NCI-H1694 treated with DMSO at 0.1 percent for 48 hours (cell line): ENCODE measurements around the gene RNF40.
A peak's percentile ranks its signal among the peaks of the same experiment; 100 is the strongest.

Source experiments
- DNase-seq: peaks from one replicate; lab custom pipeline; 2025; lab: John Stamatoyannopoulos, UW

RNF40 gene

DNA sequence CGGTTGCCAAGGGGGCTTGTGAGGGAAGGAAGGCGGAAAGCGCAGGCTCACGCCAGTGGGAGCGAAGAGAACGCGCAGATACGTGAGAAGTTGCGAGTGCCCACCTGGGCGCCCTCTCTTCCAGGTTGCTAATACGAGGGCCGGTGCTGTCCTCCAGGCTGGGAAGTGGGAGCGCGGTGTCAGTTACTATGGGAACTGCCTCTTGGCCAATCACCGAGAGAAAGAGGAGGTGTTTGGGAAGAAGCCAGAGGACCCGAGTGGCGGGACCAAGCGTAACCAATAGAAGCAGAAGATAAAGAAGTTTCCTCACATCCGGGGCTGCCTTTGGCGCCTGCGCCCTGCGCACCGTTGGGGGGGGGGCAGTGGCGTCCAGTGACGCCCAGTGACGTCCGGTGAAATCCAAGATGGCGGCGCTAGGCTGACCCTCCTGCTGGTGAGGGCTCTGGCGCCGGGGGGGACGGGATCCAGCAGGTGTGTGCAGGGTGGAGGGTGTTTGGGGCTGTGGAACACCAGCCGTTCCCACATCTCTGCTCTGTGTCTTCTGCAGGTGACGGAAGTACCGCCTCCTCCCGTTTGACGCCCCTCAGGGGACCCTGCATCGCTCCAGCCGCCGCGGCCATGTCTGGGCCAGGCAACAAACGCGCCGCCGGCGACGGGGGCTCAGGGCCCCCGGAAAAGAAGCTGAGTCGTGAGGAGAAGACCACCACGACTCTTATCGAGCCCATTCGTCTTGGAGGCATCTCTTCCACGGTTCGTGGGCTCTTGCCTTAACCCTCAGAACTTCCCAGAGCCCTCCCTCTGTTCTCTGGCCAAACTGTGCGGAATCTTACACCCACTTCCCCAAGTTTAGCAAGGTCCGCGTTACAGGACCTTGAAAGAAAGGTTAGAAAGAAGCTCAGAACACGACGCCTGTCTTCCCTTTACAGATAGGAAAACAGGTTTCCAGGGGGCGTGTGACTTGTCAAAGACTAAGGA lies at the start of gene RNF40, which contains the start of gene CFAP119:
RNF40 (plus strand) TSS at position 395 of the 975 bp plus-strand sequence; CDS start at position 619, 224 bp downstream.
CFAP119 (minus strand) TSS at position 135 of the 975 bp plus-strand sequence. CDS start 314 bp downstream, outside the sequence.
- peak; percentile 93 for DNase-seq

DNA sequence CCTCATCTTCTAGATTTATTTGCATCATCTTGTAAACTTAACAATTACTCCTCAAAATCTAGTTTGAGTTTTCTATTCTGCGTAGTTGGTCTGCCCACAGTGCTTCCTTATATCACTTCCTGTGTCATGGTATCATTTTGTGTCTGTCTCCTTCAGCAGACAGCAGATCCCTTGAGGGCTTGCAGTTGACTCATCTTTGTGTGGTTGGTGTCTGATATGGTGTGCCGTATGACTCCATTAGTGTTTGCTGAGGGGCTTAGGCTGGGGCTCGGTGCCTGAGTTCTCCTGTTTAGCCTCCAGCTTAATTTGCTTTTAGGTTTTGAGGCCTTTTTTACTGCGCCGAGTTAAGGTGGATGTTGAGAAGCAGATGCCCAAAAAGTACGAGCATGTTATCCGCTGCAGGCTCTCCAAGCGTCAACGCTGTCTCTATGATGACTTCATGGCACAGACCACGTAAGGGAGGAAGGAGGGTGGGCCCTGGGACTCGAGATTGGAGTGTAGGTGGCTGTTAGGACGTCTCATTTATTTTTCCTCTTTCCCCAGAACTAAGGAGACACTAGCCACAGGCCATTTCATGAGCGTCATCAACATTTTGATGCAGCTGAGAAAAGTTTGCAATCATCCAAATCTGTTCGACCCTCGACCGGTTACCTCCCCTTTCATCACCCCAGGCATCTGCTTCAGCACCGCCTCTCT lies 46.2 kb upstream of the RNF40 start:
- DNase-seq: no peak

DNA sequence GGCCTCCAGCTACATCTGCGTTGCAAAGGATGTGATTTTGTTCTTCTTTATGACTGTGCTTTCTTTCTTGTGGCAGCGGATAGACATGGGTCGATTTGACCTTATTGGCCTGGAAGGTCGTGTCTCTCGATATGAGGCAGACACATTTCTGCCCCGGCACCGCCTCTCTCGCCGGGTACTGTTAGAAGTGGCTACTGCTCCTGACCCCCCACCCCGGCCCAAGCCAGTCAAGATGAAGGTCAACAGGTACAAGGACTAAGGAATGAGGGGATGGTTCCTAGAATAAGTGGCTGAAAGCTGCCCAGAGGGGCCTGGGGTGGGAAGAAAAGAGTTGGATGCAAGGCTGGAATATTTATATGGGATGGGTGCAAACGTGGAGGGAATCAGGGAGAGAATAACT lies 42.0 kb upstream of the RNF40 start:
- DNase-seq: no peak

DNA sequence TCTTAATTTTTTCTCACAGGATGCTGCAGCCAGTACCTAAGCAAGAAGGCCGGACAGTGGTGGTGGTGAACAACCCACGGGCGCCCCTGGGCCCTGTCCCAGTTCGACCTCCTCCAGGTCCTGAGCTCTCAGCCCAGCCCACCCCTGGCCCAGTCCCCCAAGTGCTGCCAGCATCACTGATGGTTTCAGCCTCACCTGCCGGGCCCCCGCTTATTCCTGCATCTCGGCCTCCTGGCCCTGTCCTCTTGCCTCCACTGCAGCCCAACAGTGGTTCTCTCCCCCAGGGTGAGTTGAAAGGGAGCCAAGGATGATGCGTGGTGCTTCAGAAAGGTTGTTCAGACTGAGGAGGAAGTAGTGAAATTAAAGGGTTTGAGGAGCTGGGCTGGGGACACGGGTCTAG lies 41.4 kb upstream of the RNF40 start:
- no peak for DNase-seq

DNA sequence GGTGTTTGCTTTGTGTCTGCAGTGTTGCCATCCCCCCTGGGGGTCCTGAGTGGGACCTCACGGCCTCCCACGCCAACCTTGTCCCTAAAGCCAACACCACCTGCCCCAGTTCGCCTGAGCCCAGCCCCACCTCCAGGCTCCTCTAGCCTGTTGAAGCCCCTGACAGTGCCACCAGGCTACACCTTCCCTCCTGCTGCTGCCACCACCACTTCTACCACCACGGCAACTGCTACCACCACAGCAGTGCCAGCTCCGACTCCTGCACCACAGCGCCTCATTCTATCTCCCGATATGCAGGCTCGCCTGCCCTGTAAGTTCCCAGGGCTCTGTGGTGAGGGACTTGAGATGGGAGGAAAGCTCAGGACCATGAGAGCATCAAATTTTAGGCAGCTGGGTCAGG lies 41.0 kb upstream of the RNF40 start:
- no peak for DNase-seq

DNA sequence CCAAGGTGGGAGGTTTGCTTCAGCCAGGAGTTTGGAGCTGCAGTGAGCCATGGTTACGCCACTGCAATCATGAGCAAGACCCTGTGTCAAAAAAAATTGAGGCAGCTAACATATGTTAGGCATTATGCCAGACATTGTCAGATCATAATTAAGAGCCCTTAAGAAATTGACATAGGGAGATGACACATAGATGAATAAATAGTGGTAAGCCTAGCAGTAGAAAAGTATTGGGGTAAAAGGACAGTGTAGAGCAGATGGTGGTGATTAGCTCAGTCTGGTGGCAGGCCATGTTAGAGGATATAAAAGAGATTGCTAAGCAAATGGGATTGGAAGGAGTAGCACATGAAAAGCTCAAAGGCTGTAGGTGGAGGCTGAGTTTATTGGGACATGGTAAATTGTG lies 40.5 kb upstream of the RNF40 start:
- no peak for DNase-seq

DNA sequence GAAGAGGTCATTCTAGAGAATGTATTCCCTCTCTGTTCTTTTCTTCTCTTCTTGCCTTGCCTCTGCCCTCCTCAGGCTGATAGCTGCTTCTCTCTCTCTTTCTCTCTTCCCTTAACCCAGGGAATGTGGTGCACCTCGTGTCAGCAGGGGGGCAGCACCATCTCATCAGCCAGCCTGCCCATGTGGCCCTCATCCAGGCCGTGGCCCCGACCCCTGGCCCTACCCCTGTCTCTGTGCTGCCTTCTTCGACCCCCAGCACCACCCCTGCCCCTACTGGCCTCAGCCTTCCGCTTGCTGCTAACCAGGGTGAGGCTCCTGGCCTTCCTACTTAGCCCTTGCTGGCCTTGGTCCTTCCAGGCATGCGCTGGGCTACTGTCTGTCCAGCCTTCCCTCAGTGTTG lies 39.7 kb upstream of the RNF40 start:
- DNase-seq: no peak

DNA sequence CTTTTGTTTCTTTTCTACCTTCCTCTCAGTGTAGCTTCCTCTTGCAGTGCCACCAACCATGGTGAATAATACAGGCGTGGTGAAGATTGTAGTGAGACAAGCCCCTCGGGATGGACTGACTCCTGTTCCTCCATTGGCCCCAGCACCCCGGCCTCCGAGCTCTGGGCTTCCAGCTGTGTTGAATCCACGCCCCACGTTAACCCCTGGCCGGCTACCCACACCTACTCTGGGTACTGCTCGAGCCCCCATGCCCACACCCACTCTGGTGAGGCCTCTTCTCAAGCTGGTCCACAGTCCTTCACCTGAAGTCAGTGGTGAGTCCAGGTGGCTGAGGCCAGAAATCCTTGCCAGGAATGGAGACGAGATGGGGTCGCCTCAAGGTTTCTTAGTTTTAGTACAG lies 39.2 kb upstream of the RNF40 start:
- no peak for DNase-seq

DNA sequence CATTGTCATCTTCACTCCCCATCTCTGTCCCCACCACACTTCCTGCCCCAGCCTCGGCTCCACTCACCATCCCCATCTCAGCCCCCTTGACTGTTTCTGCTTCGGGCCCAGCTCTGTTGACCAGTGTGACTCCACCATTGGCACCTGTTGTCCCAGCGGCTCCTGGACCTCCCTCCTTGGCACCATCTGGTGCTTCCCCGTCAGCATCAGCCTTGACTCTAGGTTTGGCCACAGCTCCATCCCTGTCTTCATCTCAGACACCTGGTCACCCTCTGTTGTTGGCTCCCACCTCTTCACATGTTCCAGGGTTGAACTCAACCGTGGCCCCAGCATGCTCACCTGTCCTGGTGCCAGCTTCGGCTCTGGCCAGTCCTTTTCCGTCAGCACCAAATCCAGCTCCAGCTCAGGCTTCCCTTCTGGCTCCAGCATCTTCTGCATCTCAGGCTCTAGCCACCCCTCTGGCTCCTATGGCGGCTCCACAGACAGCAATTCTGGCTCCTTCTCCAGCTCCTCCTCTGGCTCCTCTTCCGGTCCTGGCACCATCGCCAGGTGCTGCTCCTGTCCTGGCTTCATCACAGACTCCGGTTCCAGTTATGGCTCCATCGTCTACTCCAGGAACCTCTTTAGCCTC lies 38.3 kb upstream of the RNF40 start:
- no peak for DNase-seq

DNA sequence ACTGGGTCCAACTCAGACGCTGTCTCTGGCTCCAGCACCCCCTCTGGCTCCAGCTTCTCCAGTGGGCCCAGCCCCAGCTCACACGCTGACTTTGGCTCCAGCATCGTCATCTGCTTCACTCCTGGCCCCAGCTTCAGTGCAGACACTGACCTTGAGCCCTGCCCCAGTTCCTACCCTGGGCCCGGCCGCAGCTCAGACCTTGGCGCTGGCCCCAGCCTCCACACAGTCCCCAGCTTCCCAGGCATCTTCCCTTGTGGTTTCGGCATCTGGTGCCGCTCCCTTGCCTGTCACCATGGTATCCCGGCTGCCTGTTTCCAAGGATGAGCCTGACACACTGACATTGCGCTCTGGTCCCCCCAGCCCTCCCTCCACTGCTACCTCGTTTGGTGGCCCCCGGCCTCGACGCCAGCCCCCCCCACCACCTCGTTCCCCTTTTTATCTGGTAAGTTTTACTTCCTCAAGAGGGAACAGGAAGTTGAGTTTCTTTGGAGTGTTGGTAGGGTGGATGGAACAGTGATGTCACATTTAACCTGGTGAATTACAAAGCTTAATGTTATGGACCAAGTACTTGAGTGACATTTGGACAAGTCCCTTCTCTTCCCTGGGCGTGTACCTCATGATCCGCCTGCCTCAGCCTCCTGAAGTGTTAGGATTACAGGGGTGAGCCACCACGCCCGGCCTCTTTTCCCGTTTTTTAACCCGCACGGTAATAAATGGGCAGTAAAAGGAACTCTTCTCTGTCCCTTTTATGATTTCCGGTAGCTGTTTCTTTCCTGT lies 37.3 kb upstream of the RNF40 start:
- DNase-seq: no peak

DNA sequence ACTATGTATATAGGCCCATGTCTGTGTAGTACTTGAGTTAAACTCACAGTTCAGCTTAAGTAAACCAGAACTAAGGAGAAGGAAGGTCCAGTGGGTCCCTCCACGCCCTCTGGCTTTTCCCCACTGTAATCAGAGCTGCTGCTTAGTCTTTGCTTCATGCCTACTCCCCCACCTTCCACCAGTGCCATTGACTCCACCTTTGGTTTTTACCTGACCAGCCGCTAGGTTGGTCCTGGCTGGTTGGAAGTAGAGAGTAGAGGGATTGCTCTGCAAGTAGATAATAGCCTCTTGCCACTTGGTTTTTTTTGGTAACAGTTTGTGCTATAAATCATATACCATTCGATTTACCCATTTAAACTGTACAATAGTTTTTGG lies 36.7 kb upstream of the RNF40 start:
- no peak for DNase-seq

DNA sequence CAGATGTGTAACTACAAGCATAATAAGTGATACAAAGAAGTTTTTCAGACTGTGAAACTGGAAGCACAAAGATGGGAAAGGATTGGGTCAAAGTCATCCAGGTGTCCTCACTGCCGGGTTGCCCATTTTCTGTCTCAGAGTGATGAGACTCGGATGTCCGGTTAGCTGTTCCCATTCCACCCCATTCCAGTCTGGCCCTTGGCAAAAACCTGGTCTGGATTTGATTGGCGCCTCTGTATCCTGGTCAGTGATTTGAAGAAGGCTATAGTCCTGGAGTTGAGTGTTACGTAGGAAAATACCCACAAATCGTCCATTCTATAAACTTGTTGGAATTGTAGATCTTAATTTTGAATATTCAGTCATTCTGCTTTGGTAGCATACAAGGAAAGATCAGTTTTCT lies 33.8 kb upstream of the RNF40 start:
- no peak for DNase-seq

DNA sequence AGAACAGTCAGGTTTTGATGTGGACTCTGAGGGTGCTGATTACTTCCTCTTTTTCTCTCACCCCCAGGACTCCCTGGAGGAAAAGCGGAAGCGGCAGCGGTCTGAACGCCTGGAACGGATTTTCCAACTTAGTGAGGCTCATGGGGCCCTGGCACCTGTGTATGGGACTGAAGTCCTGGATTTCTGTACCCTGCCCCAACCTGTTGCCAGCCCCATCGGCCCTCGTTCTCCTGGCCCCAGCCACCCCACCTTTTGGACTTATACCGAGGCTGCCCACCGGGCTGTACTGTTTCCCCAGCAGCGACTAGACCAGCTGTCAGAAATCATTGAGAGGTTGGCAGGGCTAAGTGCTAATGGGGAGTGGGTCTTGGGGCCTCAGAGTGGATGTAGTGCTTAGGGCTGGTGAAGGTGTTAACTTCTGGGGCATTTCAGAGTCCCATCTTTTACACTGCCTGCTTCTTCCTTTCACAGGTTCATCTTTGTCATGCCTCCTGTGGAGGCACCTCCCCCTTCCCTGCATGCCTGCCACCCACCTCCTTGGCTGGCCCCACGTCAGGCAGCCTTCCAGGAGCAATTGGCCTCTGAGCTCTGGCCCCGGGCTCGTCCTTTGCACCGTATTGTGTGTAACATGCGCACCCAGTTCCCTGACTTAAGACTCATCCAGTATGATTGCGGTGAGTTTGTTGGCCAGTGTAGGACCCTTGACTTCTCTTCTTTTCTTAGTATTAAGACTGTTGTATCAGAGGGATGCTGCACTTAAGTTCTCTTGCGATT lies 33.0 kb upstream of the RNF40 start:
- DNase-seq: no peak

DNA sequence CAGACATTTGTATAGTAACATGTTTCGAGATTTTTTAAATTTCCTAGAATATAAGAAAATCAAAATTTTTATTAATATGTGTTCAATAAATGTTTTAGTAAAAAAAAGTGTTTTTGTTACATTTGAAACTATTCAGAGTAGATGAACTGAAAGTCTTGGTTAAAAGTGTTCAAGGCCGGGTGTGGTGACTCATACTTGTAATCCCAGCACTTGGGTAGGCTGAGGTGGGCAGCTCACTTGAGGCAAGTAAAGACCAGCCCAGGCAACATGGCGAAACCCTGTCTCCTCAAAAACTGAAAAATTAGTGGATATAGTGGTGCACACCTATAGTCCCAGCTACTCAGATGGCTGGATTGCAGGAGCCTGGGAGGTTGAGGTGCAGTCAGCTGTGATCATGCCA lies 30.7 kb upstream of the RNF40 start:
- DNase-seq: no peak

DNA sequence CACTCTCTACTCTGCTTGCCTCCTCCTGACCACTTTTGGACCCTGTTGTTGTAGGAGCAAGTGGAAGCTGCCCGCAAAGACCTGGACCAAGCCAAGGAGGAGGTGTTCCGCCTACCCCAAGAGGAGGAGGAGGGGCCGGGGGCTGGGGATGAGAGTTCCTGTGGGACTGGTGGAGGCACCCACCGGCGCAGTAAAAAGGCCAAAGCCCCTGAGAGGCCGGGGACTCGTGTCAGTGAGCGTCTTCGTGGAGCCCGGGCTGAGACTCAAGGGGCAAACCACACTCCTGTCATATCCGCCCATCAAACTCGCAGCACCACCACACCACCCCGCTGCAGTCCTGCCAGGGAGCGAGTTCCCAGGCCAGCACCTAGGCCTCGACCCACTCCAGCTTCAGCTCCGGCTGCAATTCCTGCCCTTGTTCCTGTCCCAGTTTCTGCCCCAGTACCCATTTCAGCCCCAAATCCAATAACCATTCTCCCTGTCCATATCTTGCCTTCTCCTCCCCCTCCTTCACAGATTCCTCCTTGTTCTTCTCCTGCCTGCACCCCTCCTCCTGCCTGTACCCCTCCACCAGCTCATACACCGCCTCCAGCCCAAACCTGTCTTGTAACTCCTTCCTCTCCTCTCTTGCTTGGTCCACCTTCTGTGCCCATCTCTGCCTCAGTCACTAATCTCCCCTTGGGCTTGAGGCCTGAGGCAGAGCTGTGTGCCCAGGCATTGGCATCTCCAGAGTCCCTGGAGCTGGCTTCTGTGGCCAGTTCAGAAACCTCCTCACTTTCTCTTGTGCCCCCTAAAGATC lies 24.9 kb upstream of the RNF40 start:
- no peak for DNase-seq

DNA sequence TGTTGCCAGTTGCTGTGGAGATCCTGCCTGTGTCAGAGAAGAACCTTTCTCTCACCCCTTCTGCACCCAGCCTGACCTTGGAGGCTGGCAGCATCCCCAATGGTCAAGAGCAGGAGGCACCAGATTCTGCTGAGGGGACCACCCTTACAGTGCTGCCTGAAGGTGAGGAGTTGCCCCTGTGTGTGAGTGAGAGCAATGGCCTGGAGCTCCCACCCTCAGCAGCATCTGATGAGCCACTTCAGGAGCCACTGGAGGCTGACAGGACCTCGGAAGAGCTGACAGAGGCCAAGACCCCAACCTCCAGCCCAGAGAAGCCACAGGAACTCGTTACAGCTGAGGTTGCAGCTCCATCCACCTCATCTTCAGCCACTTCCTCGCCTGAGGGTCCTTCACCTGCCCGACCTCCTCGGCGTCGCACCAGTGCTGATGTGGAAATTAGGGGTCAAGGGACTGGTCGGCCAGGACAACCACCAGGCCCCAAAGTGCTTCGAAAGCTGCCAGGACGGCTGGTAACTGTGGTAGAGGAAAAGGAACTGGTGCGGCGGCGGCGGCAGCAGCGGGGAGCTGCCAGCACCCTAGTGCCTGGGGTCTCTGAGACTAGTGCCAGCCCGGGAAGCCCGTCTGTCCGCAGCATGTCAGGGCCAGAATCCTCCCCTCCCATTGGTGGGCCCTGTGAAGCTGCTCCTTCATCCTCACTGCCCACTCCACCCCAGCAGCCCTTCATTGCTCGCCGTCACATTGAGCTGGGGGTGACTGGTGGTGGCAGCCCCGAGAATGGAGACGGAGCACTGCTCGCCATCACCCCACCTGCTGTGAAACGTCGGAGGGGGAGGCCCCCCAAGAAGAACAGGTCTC lies 24.1 kb upstream of the RNF40 start:
- DNase-seq: no peak

DNA sequence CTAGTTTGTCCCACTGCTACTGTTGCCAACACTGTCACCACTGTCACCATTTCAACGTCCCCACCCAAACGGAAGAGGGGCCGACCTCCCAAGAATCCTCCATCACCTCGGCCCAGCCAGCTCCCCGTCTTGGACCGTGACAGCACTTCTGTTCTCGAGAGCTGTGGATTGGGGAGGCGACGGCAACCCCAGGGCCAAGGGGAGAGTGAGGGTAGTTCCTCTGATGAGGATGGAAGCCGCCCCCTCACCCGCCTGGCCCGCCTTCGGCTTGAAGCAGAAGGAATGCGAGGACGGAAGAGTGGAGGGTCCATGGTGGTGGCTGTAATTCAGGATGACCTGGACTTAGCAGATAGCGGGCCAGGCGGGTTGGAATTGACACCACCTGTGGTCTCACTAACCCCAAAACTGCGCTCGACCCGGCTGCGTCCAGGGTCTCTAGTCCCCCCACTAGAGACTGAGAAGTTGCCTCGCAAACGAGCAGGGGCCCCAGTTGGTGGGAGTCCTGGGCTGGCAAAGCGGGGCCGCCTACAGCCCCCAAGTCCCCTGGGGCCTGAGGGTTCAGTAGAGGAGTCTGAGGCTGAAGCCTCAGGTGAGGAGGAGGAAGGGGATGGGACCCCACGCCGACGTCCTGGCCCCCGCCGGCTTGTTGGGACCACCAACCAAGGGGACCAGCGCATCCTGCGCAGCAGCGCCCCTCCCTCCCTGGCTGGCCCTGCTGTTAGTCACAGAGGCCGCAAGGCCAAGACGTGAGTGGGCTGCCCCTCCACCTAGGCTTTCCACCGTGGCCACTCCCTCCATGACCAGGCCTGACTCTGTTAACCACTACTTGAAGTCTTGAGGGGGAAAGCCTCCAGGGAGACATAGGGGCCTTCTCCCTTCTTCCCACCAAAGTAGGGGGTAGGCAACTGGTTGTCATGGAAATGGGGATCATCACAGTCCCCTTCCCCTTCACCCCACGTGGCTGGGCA lies 22.9 kb upstream of the RNF40 start:
- DNase-seq: no peak
